OCI-LY1 (cell line): ENCODE data around the gene C19orf73.

ENCODE experiments used
- H2AFZ ChIP-seq: fragments of 200-600 bp; sonication (generic), shearing (Covaris generic); 2 replicates; pipeline ENCODE4 v1.6.0; 2014; ENCODE audit warnings: antibody characterized with exemption, mild to moderate bottlenecking, low read length
- H3F3A ChIP-seq: fragments of 200-600 bp; sonication (generic), shearing (Covaris generic); 2 replicates; pipeline ENCODE4 v1.6.0; 2014; ENCODE audit warnings: mild to moderate bottlenecking, antibody characterized with exemption, low read length, moderate library complexity; ENCODE audit not compliant: insufficient read depth
- H3K27ac ChIP-seq: fragments of 200-600 bp; sonication (generic); 2 replicates; pipeline ENCODE4 v1.5.1; 2014; ENCODE audit warnings: low read length, mixed run types, mild to moderate bottlenecking, low read depth; ENCODE audit not compliant: poor library complexity, severe bottlenecking
- H3K27me3 ChIP-seq: fragments of 200-600 bp; sonication (generic); 2 replicates; pipeline ENCODE4 v1.6.0; 2014; ENCODE audit warnings: antibody characterized with exemption, mild to moderate bottlenecking, low read length, moderate library complexity; ENCODE audit not compliant: insufficient read depth
- H3K36me3 ChIP-seq: fragments of 200-600 bp; sonication (generic); 2 replicates; pipeline ENCODE4 v1.6.1; 2014; ENCODE audit warnings: mild to moderate bottlenecking, antibody characterized with exemption, low read length, moderate library complexity, mixed read lengths; ENCODE audit not compliant: insufficient read depth
- H3K4me1 ChIP-seq: fragments of 200-600 bp; sonication (generic); 2 replicates; pipeline ENCODE4 v1.5.1; 2014; ENCODE audit warnings: mild to moderate bottlenecking, low read length, moderate library complexity; ENCODE audit not compliant: insufficient read depth, severe bottlenecking
- H3K4me2 ChIP-seq: fragments of 200-600 bp; sonication (generic), shearing (Covaris generic); 2 replicates; pipeline ENCODE4 v1.6.1; 2014; ENCODE audit warnings: low read length
- H3K4me3 ChIP-seq: fragments of 200-600 bp; sonication (generic); 2 replicates; pipeline ENCODE4 v1.5.1; 2014; ENCODE audit warnings: low read length, low read depth, mild to moderate bottlenecking, mixed read lengths; ENCODE audit not compliant: poor library complexity, severe bottlenecking
- H3K79me2 ChIP-seq: fragments of 200-600 bp; shearing (Covaris generic); 2 replicates; pipeline ENCODE4 v1.6.1; 2016; ENCODE audit warnings: mixed run types, low read length, mixed read lengths; ENCODE audit not compliant: insufficient read depth
- H3K9ac ChIP-seq: fragments of 200-600 bp; sonication (generic), shearing (Covaris generic); 2 replicates; pipeline ENCODE4 v1.6.1; 2014; ENCODE audit warnings: mild to moderate bottlenecking, low read length, mixed read lengths
- H3K9me2 ChIP-seq: fragments of 200-600 bp; sonication (generic), shearing (Covaris generic); 2 replicates; pipeline ENCODE4 v1.6.1; 2014; ENCODE audit warnings: low read depth, mild to moderate bottlenecking, low read length, mixed read lengths
- H3K9me3 ChIP-seq: fragments of 200-600 bp; shearing (Covaris generic); 2 replicates; pipeline ENCODE4 v1.6.1; 2014; ENCODE audit warnings: low read length, mixed read lengths
- H4K20me1 ChIP-seq: fragments of 200-600 bp; sonication (generic), shearing (Covaris generic); 2 replicates; pipeline ENCODE4 v1.6.0; 2016; ENCODE audit warnings: mild to moderate bottlenecking, low read length; ENCODE audit not compliant: insufficient read depth
- EZH2 ChIP-seq: fragments of 200-600 bp; sonication (generic), shearing (Covaris generic); IDR thresholded peaks from 2 replicates; pipeline ENCODE4 v1.8.0; 2017; ENCODE audit warnings: borderline replicate concordance, mixed run types, mild to moderate bottlenecking, antibody characterized with exemption, low read length, moderate library complexity, mixed read lengths
- TF ChIP-seq, protein P1 (sequence below): fragments of 200-600 bp; sonication (generic), shearing (Covaris generic); IDR thresholded peaks from 2 replicates; pipeline ENCODE4 v1.5.1; 2017; ENCODE audit warnings: mild to moderate bottlenecking, antibody characterized with exemption, low read length, moderate library complexity, mixed read lengths

The C19orf73 gene

DNA sequence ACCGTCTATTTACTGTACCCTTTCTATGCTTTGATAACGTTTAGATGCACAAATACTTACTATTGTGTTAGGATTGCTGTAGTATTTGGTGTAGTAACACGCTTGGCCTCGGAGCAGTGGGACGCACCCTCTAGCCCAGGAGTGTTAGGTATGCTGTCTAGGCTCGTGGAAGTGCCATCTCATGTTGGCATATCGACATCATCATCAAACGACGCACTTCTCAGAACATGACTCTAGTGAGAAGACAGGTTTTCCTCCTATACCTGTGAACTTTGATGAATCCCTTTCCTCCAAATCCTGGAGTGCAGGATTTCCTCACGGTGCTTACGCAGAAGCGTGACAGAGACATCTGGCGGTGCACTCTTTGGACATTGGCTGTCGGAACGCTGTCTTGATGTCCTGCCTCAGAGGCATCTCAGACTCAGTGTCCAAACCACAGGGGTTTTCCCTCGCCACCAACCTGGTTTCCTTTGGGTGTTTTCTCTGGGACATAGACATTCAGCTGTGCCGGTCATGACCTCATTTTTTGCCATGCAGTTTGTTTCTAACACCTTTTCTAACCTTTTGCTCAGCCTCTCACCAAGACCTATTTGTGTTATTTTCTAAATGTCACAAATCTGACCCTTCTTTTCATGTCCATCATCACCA lies 27.4 kb downstream of the C19orf73 start:
- H3K79me2 ChIP-seq = peaks cover 29% of the 10 kb centered on the region
- H3K27ac ChIP-seq = no peak overlapping the region
- H3K9me3 ChIP-seq = no peaks in the 10 kb centered on the region
- H2AFZ ChIP-seq = no peak overlapping the region
- no peaks in the 10 kb centered on the region for H3K9me2 ChIP-seq
- no peaks in the 10 kb centered on the region for H3F3A ChIP-seq
- H4K20me1 ChIP-seq = 0 out of 2 replicates have a peak, but pooled peaks cover 4% of the 10 kb centered on the region
- H3K4me1 ChIP-seq = peaks cover 14% of the 10 kb centered on the region
- no peak overlapping the region for H3K4me3 ChIP-seq
- H3K9ac ChIP-seq = no peak overlapping the region
- no peaks in the 10 kb centered on the region for H3K27me3 ChIP-seq
- TF ChIP-seq, protein P1, sequence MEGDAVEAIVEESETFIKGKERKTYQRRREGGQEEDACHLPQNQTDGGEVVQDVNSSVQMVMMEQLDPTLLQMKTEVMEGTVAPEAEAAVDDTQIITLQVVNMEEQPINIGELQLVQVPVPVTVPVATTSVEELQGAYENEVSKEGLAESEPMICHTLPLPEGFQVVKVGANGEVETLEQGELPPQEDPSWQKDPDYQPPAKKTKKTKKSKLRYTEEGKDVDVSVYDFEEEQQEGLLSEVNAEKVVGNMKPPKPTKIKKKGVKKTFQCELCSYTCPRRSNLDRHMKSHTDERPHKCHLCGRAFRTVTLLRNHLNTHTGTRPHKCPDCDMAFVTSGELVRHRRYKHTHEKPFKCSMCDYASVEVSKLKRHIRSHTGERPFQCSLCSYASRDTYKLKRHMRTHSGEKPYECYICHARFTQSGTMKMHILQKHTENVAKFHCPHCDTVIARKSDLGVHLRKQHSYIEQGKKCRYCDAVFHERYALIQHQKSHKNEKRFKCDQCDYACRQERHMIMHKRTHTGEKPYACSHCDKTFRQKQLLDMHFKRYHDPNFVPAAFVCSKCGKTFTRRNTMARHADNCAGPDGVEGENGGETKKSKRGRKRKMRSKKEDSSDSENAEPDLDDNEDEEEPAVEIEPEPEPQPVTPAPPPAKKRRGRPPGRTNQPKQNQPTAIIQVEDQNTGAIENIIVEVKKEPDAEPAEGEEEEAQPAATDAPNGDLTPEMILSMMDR = no peak
- no peak for TF ChIP-seq EZH2
- H3K36me3 ChIP-seq = peaks cover 92% of the 10 kb centered on the region
- H3K4me2 ChIP-seq = no peak overlapping the region

DNA sequence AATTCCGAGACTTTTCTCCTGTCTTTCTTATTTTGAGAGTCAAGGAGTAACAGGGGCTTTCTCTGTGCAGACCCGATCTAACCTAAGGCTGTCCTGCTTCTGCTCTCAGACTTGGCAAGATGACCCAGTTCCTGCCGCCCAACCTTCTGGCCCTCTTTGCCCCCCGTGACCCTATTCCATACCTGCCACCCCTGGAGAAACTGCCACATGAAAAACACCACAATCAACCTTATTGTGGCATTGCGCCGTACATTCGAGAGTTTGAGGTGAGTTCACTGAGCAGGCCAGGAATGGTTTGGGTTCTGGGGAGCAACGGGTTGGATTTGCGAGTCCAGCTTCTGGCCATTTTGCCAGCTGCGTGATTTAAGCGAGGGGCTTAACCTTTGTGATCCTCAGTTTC lies 32.6 kb downstream of the C19orf73 start:
- no peaks in the 10 kb centered on the region for H3F3A ChIP-seq
- H3K4me2 ChIP-seq = peak overlapping the region; percentile 95
- peaks cover 23% of the 10 kb centered on the region for H3K4me1 ChIP-seq
- H4K20me1 ChIP-seq = peaks cover 9% of the 10 kb centered on the region; the same call in 1 of the 2 replicates
- peaks cover 50% of the 10 kb centered on the region for H3K36me3 ChIP-seq
- no peak overlapping the region for H2AFZ ChIP-seq
- H3K79me2 ChIP-seq = peaks cover 40% of the 10 kb centered on the region
- H3K9me2 ChIP-seq = no peaks in the 10 kb centered on the region
- no peak for TF ChIP-seq EZH2
- H3K4me3 ChIP-seq = peak overlapping the region; percentile 95
- H3K27me3 ChIP-seq = peaks cover 3% of the 10 kb centered on the region; the same call in 1 of the 2 replicates
- H3K9ac ChIP-seq = peak overlapping the region; percentile 98
- no peak overlapping the region for H3K27ac ChIP-seq
- no peaks in the 10 kb centered on the region for H3K9me3 ChIP-seq

DNA sequence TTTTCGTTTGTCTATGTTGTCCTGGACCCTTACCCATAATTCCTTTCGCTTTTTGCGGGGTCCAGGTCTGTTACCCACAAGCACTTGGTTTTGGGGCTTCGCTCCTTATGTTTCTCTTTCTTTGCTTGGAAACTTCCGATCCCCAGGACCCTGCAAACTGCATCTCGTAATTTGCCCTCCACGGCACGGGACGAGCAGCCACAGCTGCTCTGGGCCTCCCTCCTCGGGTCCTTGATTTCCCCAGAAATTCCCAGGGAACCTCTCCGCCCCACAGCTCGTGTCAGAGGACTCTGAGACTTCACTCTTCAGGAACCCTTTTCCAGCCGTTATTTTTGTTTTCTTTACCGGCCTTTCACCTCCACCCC lies 33.1 kb downstream of the C19orf73 start:
- Histone ChIP-seq H3K9ac (peak overlapping the region; percentile 98), H3K9me3 (no peaks in the 10 kb centered on the region), H3K4me3 (peak overlapping the region; percentile 95), H4K20me1 (peaks cover 9% of the 10 kb centered on the region; the same call in 1 of the 2 replicates), H3F3A (no peaks in the 10 kb centered on the region), H3K27me3 (peaks cover 3% of the 10 kb centered on the region; the same call in 1 of the 2 replicates), H2AFZ (no peak overlapping the region), H3K4me2 (peak overlapping the region; percentile 95), H3K36me3 (peaks cover 46% of the 10 kb centered on the region), H3K79me2 (peaks cover 40% of the 10 kb centered on the region), H3K4me1 (peaks cover 23% of the 10 kb centered on the region), H3K9me2 (no peaks in the 10 kb centered on the region), H3K27ac (peak overlapping the region; percentile 31)
- TF ChIP-seq EZH2 = no peak
- TF ChIP-seq, protein P1 = no peak
